ENCODE results near the gene SRMS. TPM values are rescaled to one million over a fixed set of nuclear protein-coding genes. Genes with fewer than 3 reads are reported as not detected.

The SRMS gene
- total RNA-seq, 4 donors from 2014 or later: not detected

- no peaks in the 10 kb centered on the region for H3K9me3 ChIP-seq
- H3K4me3 ChIP-seq: no peak overlapping the region
- TF ChIP-seq CTCF (IDR thresholded peaks at IDR 0.05): no peak
- TF ChIP-seq EP300 (IDR thresholded peaks at IDR 0.05): no peak
- no peak for TF ChIP-seq POLR2AphosphoS5 (IDR thresholded peaks at IDR 0.05)
- no peak for TF ChIP-seq POLR2A (IDR thresholded peaks at IDR 0.05)
- H3K4me1 ChIP-seq: peaks cover 0 to 36% (median 12%) of the 10 kb centered on the region in 3 donors
- no peak for ATAC-seq
- H3K27ac ChIP-seq: no peak overlapping the region
- H3K36me3 ChIP-seq: no peaks in the 10 kb centered on the region
- peaks cover 62% of the 10 kb centered on the region for H3K27me3 ChIP-seq
- WGBS, 2 donors (ENCODE audit: low coverage in 1 of 2): no CpG with 5 or more reads among the region's 35 CpGs
Observed at GRCh38 chr20:63536241-63536977, 11.1 kb downstream of the SRMS start.

GRCh38 chr20:63534831-63535651 lies 12.5 kb downstream of the SRMS start:
- no peak for TF ChIP-seq POLR2A (IDR thresholded peaks at IDR 0.05)
- 0 to 32% methylated on average over 1 to 19 of the region's 49 CpGs for WGBS, 2 donors (ENCODE audit: low coverage in 1 of 2)
- Histone ChIP-seq H3K36me3 (no peaks in the 10 kb centered on the region), H3K4me3 (no peak overlapping the region), H3K9me3 (no peaks in the 10 kb centered on the region), H3K27me3 (peaks cover 71% of the 10 kb centered on the region), H3K27ac (no peak overlapping the region), H3K4me1 (peaks cover 0 to 36% (median 12%) of the 10 kb centered on the region in 3 donors)
- no peak for ATAC-seq

GRCh38 chr20:63534427-63534830 lies 13.1 kb downstream of the SRMS start:
- no peak for ATAC-seq
- WGBS, 2 donors (ENCODE audit: low coverage in 1 of 2): no CpG with 5 or more reads among the region's 12 CpGs
- no peaks in the 10 kb centered on the region for H3K36me3 ChIP-seq
- peaks cover 0 to 36% (median 12%) of the 10 kb centered on the region in 3 donors for H3K4me1 ChIP-seq
- H3K27ac ChIP-seq: no peak overlapping the region
- H3K27me3 ChIP-seq: peaks cover 71% of the 10 kb centered on the region
- H3K9me3 ChIP-seq: no peaks in the 10 kb centered on the region
- H3K4me3 ChIP-seq: no peak overlapping the region
- TF ChIP-seq POLR2AphosphoS5 (IDR thresholded peaks at IDR 0.05): no peak
- no peak for TF ChIP-seq POLR2A (IDR thresholded peaks at IDR 0.05)
- TF ChIP-seq CTCF (IDR thresholded peaks at IDR 0.05): no peak
- TF ChIP-seq EP300 (IDR thresholded peaks at IDR 0.05): no peak

DNA sequence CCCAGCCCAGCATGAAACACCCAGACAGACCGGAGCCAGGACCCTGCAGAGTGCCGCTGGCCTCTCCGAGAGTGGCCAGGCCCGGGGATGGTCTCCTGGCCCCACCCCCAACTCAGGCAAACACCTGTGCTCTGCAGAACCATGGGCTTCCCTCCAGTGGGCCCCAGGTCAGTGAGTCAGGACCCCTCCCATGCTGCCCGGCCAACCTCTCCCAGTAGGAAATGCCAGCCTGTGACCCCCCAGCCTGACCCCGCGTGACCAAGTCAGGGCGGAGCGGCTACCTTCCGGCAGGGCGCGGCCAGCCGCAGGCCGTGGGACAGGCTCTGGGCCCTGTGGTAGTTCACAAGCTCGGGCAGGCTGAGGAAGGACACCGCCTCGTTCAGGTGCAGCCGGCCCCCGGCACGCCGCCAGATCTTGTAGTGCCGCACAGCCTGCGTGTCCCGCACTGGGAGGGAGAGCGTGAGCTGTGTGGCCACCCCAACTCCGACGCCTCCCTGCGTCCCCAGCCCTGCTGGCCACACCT lies 13.6 kb downstream of the SRMS start:
- Histone ChIP-seq H3K9me3 (no peaks in the 10 kb centered on the region), H3K36me3 (no peaks in the 10 kb centered on the region), H3K4me1 (peaks cover 0 to 36% (median 12%) of the 10 kb centered on the region in 3 donors), H3K27me3 (peaks cover 69% of the 10 kb centered on the region), H3K4me3 (no peak overlapping the region), H3K27ac (no peak overlapping the region)
- 20% methylated on average over 1 of the region's 28 CpGs; no CpG with 5 or more reads in 1 of the 2 donors for WGBS, 2 donors (ENCODE audit: low coverage in 1 of 2)
- no peak for ATAC-seq
- TF ChIP-seq CTCF (IDR thresholded peaks at IDR 0.05) (no peak), POLR2AphosphoS5 (IDR thresholded peaks at IDR 0.05) (no peak), EP300 (IDR thresholded peaks at IDR 0.05) (no peak), POLR2A (IDR thresholded peaks at IDR 0.05) (no peak)

DNA sequence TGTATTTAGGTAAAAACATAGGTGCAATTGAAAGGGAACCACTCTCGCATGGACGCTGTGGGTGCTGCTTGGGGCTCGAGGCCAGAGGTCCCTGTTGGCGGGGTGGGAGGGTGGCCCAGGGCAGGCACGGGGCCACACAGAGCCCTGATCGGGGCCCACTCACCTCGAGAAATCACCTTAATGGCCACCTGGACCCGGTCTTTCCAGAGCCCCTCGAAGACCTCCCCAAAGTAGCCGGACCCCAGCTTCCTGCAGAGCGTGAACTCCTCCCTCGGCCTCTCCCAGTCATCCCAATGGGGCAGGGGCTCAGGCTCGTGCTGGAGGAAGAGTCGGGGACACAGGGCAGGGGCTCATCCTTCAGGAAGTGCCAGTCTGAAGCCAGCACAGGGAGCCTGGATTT lies 14.2 kb downstream of the SRMS start:
- Histone ChIP-seq H3K4me3 (no peak overlapping the region), H3K27ac (no peak overlapping the region), H3K36me3 (no peaks in the 10 kb centered on the region), H3K9me3 (no peaks in the 10 kb centered on the region), H3K4me1 (peaks cover 0 to 33% (median 11%) of the 10 kb centered on the region in 3 donors), H3K27me3 (peaks cover 64% of the 10 kb centered on the region)
- 31% methylated on average over 7 of the region's 14 CpGs; no CpG with 5 or more reads in 1 of the 2 donors for WGBS, 2 donors (ENCODE audit: low coverage in 1 of 2)
- TF ChIP-seq CTCF (IDR thresholded peaks at IDR 0.05): no peak
- no peak for TF ChIP-seq EP300 (IDR thresholded peaks at IDR 0.05)
- no peak for TF ChIP-seq POLR2AphosphoS5 (IDR thresholded peaks at IDR 0.05)
- ATAC-seq: no peak

Measured in gastroesophageal sphincter (tissue), 4 donors.